A549 (cell line): ENCODE data around the gene CHKA. TPM values are rescaled to one million over a fixed set of nuclear protein-coding genes. Genes with fewer than 3 reads are reported as not detected.
A peak's percentile ranks its signal among the peaks of the same experiment; 100 is the strongest.

Experiments
- ATAC-seq, 2 experiments: fragments of 200-7000 bp in 1 of 2; fragments of >200 bp in 1 of 2; cut with Nextera tagmentation in 1 of 2; cut with Tn5 transposase in 1 of 2; 3 replicates each; pipeline versions ENCODE4 v1.8.0 to v1.9.1; 2018 to 2020; ENCODE audit warnings: mild to moderate bottlenecking in 1 of 2, moderate library complexity in 1 of 2
- CTCF ChIA-PET: fragments of 300-600 bp; sonication (Branson Sonifier 250); formaldehyde crosslinking; extraction: SDS; loops from one replicate; lab custom pipeline; 2021; ENCODE audit warnings: antibody characterized with exemption, inconsistent platforms; lab: Yijun Ruan, JAX
- POLR2A ChIA-PET: fragments of 350-600 bp; formaldehyde crosslinking; extraction: SDS; loops from one replicate; lab custom pipeline; 2021; ENCODE audit warnings: antibody characterized with exemption, inconsistent platforms; lab: Yijun Ruan, JAX
- DNase-seq, 2 experiments: peaks; one replicate each; pipeline versions ENCODE4 v3.0.0 to v3.0.0-alpha.2; 2011 to 2016; ENCODE audit warnings: low read depth in 1 of 2, low spot score in 1 of 2
- FAIRE-seq: peaks from 2 replicates; lab custom pipeline; 2011; peaks lifted over from hg19 to GRCh38; lab: Jason Lieb, UNC
- H3K27ac ChIP-seq, 2 experiments: fragments of >200 bp; sonication (Bioruptor Twin); formaldehyde crosslinking; 3 replicates each; pipeline ENCODE4 v1.5.1; 2016 to 2017
- H3K4me1 ChIP-seq: fragments of >200 bp; sonication (Bioruptor Twin); formaldehyde crosslinking; 3 replicates; pipeline ENCODE4 v1.6.1; 2016
- H3K4me2 ChIP-seq: fragments of >200 bp; sonication (Bioruptor Twin); formaldehyde crosslinking; 3 replicates; pipeline ENCODE4 v1.6.1; 2016
- H3K4me3 ChIP-seq: fragments of >200 bp; sonication (Bioruptor Twin); formaldehyde crosslinking; 3 replicates; pipeline ENCODE4 v1.5.1; 2016
- H3K9me3 ChIP-seq: fragments of >200 bp; sonication (Bioruptor Twin); formaldehyde crosslinking; 3 replicates; pipeline ENCODE4 v1.6.1; 2016
- CBX2 ChIP-seq: fragments of 200-600 bp; sonication (generic); IDR thresholded peaks from 2 replicates; pipeline ENCODE4 v1.6.1; 2016; ENCODE audit warnings: low read depth, mild to moderate bottlenecking, borderline replicate concordance
- CHD2 ChIP-seq: fragments of 150-350 bp; IDR thresholded peaks from 2 replicates; pipeline ENCODE4 v1.6.1; 2014; ENCODE audit warnings: low read length; ENCODE audit not compliant: partially characterized antibody
- EHMT2 ChIP-seq: fragments of 200-600 bp; sonication (generic); IDR thresholded peaks from 2 replicates; pipeline ENCODE4 v1.6.1; 2016; ENCODE audit warnings: antibody characterized with exemption, low read depth, mild to moderate bottlenecking, moderate library complexity
- ESRRA ChIP-seq: fragments of 150-350 bp; IDR thresholded peaks from 2 replicates; pipeline ENCODE4 v1.6.1; 2014; ENCODE audit warnings: mild to moderate bottlenecking, low read length, borderline replicate concordance
- FOSL2 ChIP-seq, 2 experiments: fragments of 450-650 bp in 1 of 2; fragments of >200 bp in 1 of 2; sonication (Bioruptor Twin) in 1 of 2; formaldehyde crosslinking; IDR thresholded peaks; 2 replicates each; pipeline versions ENCODE4 v1.5.0 to v1.6.1; 2016 to 2020; ENCODE audit warnings: mild to moderate bottlenecking in 1 of 2, moderate library complexity in 1 of 2
- HDAC2 ChIP-seq: fragments of 200-600 bp; sonication (generic); IDR thresholded peaks from 2 replicates; pipeline ENCODE4 v1.6.1; 2016
- NPAS2 ChIP-seq: fragments of 250-450 bp; sonication (Bioruptor Pico); IDR thresholded peaks from 2 replicates; pipeline ENCODE4 v1.8.0; 2022; ENCODE audit warnings: mild to moderate bottlenecking, moderate library complexity, borderline replicate concordance
- PBX3 ChIP-seq: IDR thresholded peaks from 2 replicates; pipeline ENCODE4 v1.6.1; 2012
- POLR2AphosphoS2 ChIP-seq: conservative IDR thresholded peaks from 2 replicates; pipeline ENCODE4 v1.6.1; 2012; ENCODE audit warnings: low read length, improper control_type of control experiment, inconsistent platforms
- RFX5 ChIP-seq: fragments of 450-650 bp; IDR thresholded peaks from 2 replicates; pipeline ENCODE4 v1.7.1; 2014; ENCODE audit warnings: antibody characterized with exemption, mild to moderate bottlenecking, moderate library complexity
- SMC3 ChIP-seq: fragments of >200 bp; sonication (Bioruptor Twin); formaldehyde crosslinking; IDR thresholded peaks from 3 replicates; pipeline ENCODE4 v1.6.1; 2018; ENCODE audit warnings: inconsistent platforms
- SREBF2 ChIP-seq: fragments of 450-650 bp; IDR thresholded peaks from 2 replicates; pipeline ENCODE4 v1.6.1; 2014; ENCODE audit warnings: mild to moderate bottlenecking, moderate library complexity
- TP53 ChIP-seq: fragments of 250-450 bp; sonication (Bioruptor Pico); IDR thresholded peaks from 2 replicates; pipeline ENCODE4 v1.5.0; 2021; ENCODE audit warnings: mild to moderate bottlenecking, moderate library complexity
- ZNF302 ChIP-seq: fragments of 250-450 bp; sonication (Bioruptor Pico); IDR thresholded peaks from 2 replicates; pipeline ENCODE4 v1.9.0; 2021; ENCODE audit warnings: inconsistent platforms, mild to moderate bottlenecking, moderate library complexity
- WGBS: methylation state at CpG from one replicate; pipeline ENCODE4 v1.1.6; 2017; ENCODE audit errors: missing lambda C conversion rate; 5-methylcytosine and 5-hydroxymethylcytosine counted together
- polyA plus RNA-seq, 4 experiments: library from polyadenylated mRNA; depleted of rRNA in 3 of 4; stranded (reverse); fragments of >200 nt; fragmentation: RNase III in 1 of 4; extraction: RNeasy Plus Mini Kit Qiagen cat#74134 plus additional on column Dnase treatment in 1 of 4; gene quantifications; 2 replicates in 3 of 4; 3 replicates in 1 of 4; pipeline ENCODE4 v1.2.3, GENCODE V29; 2011 to 2017
- TF ChIP-seq, protein P1 (sequence below): fragments of 250-450 bp; sonication (Bioruptor Pico); IDR thresholded peaks from 2 replicates; pipeline ENCODE4 v1.5.0; 2020; ENCODE audit warnings: low read depth, mild to moderate bottlenecking, moderate library complexity
- TF ChIP-seq, protein P2 (sequence below): IDR thresholded peaks from 2 replicates; pipeline ENCODE4 v1.6.1; 2012; ENCODE audit warnings: low read depth, borderline replicate concordance
- TF ChIP-seq, protein P3 (sequence below): fragments of 450-650 bp; IDR thresholded peaks from 2 replicates; pipeline ENCODE4 v1.6.1; 2014; ENCODE audit warnings: antibody characterized with exemption
- TF ChIP-seq, protein P4 (sequence below): fragments of 250-450 bp; sonication (Bioruptor Pico); IDR thresholded peaks from 2 replicates; pipeline ENCODE4 v1.5.0; 2021; ENCODE audit warnings: mild to moderate bottlenecking, moderate library complexity, borderline replicate concordance
- TF ChIP-seq, protein P5 (sequence below): fragments of 150-350 bp; IDR thresholded peaks from 2 replicates; pipeline ENCODE4 v1.6.1; 2014; ENCODE audit warnings: low read depth, mild to moderate bottlenecking, low read length

CHKA gene
- polyA plus RNA-seq, 2 of the 4 experiments (the other 2 are of a cell fraction) = 14.2 to 21.7 TPM

DNA sequence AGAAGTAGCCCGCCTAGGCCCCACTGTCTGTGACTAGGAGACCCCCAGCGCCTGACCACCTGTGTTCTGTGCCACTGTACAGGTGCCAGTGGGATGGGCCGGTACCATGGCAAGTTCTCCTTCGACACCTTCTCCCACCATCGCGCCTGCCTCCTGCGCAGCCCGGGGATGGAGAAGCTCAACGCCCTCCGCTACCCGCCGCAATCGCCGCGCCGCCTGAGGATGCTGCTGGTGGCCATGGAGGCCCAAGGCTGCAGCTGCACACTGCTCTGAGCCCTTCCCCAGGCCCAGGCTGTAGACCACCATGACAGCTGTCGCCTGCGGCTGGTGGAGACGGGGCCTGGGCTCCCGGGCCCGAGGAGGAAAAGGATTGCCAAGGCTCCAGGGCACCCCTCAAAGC lies 93.5 kb downstream of the CHKA start:
- CTCF ChIA-PET = interaction anchor here (0.9 to 12.3 kb wide), 6 partner anchors 8 to 33 kb away, joined by 3 to 204 read pairs (median 11); partner anchors contain the start of genes ALDH3B1 and UNC93B1
- TF ChIP-seq SMC3 (no peak), TP53 (CRISPR knock-in tag) (0 out of 2 replicates have a peak, but pooled peaks have one; percentile 55)
- TF ChIP-seq, protein P1, sequence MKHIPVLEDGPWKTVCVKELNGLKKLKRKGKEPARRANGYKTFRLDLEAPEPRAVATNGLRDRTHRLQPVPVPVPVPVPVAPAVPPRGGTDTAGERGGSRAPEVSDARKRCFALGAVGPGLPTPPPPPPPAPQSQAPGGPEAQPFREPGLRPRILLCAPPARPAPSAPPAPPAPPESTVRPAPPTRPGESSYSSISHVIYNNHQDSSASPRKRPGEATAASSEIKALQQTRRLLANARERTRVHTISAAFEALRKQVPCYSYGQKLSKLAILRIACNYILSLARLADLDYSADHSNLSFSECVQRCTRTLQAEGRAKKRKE (CRISPR knock-in tag) = 0 out of 2 replicates have a peak, but pooled peaks have one; percentile 21
- TF ChIP-seq, protein P2, sequence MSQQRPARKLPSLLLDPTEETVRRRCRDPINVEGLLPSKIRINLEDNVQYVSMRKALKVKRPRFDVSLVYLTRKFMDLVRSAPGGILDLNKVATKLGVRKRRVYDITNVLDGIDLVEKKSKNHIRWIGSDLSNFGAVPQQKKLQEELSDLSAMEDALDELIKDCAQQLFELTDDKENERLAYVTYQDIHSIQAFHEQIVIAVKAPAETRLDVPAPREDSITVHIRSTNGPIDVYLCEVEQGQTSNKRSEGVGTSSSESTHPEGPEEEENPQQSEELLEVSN = peak; percentile 17; the same call in 1 of the 2 replicates
- ATAC-seq = no peak
- WGBS = 89% methylated on average over 10 of the region's 21 CpGs
- Histone ChIP-seq H3K4me3 (no peak overlapping the region), H3K27ac (peak overlapping the region; percentile 88 to 98), H3K4me1 (peaks cover 64% of the 10 kb centered on the region), H3K9me3 (no peaks in the 10 kb centered on the region), H3K4me2 (peak overlapping the region; percentile 82)
- POLR2A ChIA-PET = interaction anchor here (1.0 to 5.3 kb wide), 3 partner anchors 11 to 17 kb away, joined by 3 to 37 read pairs (median 20); partner anchors contain the start of genes ALDH3B1 and TCIRG1
- no peak for FAIRE-seq
- no peak for DNase-seq

GRCh38 chr11:68026391-68027105 lies 94.6 kb downstream of the CHKA start:
- POLR2A ChIA-PET = interaction anchor here (0.8 to 5.3 kb wide), 4 partner anchors 10 to 16 kb away, joined by 3 to 37 read pairs (median 12); partner anchors contain the start of genes ALDH3B1 and TCIRG1
- TF ChIP-seq, protein P3, sequence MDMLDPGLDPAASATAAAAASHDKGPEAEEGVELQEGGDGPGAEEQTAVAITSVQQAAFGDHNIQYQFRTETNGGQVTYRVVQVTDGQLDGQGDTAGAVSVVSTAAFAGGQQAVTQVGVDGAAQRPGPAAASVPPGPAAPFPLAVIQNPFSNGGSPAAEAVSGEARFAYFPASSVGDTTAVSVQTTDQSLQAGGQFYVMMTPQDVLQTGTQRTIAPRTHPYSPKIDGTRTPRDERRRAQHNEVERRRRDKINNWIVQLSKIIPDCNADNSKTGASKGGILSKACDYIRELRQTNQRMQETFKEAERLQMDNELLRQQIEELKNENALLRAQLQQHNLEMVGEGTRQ = no peak
- TF ChIP-seq SREBF2 (no peak), FOSL2 (IDR thresholded peaks at IDR 0.05) (no peak), FOSL2 (CRISPR knock-in tag; IDR thresholded peaks at IDR 0.05) (no peak), TP53 (CRISPR knock-in tag) (no peak), NPAS2 (CRISPR knock-in tag) (no peak), ESRRA (no peak), CBX2 (no peak), CHD2 (no peak), HDAC2 (no peak), PBX3 (no peak), POLR2AphosphoS2 (no peak), RFX5 (no peak), EHMT2 (no peak), ZNF302 (CRISPR knock-in tag) (no peak)
- TF ChIP-seq, protein P4, sequence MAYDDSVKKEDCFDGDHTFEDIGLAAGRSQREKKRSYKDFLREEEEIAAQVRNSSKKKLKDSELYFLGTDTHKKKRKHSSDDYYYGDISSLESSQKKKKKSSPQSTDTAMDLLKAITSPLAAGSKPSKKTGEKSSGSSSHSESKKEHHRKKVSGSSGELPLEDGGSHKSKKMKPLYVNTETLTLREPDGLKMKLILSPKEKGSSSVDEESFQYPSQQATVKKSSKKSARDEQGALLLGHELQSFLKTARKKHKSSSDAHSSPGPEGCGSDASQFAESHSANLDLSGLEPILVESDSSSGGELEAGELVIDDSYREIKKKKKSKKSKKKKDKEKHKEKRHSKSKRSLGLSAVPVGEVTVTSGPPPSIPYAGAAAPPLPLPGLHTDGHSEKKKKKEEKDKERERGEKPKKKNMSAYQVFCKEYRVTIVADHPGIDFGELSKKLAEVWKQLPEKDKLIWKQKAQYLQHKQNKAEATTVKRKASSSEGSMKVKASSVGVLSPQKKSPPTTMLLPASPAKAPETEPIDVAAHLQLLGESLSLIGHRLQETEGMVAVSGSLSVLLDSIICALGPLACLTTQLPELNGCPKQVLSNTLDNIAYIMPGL = no peak
- TF ChIP-seq, protein P5, sequence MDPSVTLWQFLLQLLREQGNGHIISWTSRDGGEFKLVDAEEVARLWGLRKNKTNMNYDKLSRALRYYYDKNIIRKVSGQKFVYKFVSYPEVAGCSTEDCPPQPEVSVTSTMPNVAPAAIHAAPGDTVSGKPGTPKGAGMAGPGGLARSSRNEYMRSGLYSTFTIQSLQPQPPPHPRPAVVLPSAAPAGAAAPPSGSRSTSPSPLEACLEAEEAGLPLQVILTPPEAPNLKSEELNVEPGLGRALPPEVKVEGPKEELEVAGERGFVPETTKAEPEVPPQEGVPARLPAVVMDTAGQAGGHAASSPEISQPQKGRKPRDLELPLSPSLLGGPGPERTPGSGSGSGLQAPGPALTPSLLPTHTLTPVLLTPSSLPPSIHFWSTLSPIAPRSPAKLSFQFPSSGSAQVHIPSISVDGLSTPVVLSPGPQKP = no peak

More at GRCh38 chr11:68026391-68027105, 94.6 kb downstream of the CHKA start:
- CTCF ChIA-PET = interaction anchor here (0.9 to 12.3 kb wide), 5 partner anchors 11 to 1407 kb away, joined by 3 to 204 read pairs (median 23); partner anchors contain the start of genes ALDH3B1, TCIRG1 and UNC93B1
- FAIRE-seq (no peak), ATAC-seq (no peak), DNase-seq (no peak)
- peaks cover 52% of the 10 kb centered on the region for H3K4me1 ChIP-seq
- no peaks in the 10 kb centered on the region for H3K9me3 ChIP-seq
- no peak overlapping the region for H3K4me3 ChIP-seq
- WGBS = 90% methylated on average over 11 of the region's 18 CpGs
- peak overlapping the region; percentile 82 for H3K4me2 ChIP-seq
- H3K27ac ChIP-seq = peak overlapping the region; percentile 88 to 98
